HG02798 (cell line): ENCODE results near the gene CRHR2.
"Not testable (repeated sequence)": the region's sequence is repeated elsewhere in the genome, so short reads cannot be mapped to it uniquely, and the experiment has no call there.

Experiments used
- ATAC-seq: cut with Tn5 transposase; IDR thresholded peaks from one replicate; pipeline ENCODE4 v1.9.1; 2021; ENCODE audit warnings: mild to moderate bottlenecking; ENCODE audit not compliant: unreplicated experiment, poor library complexity

CRHR2 gene

DNA sequence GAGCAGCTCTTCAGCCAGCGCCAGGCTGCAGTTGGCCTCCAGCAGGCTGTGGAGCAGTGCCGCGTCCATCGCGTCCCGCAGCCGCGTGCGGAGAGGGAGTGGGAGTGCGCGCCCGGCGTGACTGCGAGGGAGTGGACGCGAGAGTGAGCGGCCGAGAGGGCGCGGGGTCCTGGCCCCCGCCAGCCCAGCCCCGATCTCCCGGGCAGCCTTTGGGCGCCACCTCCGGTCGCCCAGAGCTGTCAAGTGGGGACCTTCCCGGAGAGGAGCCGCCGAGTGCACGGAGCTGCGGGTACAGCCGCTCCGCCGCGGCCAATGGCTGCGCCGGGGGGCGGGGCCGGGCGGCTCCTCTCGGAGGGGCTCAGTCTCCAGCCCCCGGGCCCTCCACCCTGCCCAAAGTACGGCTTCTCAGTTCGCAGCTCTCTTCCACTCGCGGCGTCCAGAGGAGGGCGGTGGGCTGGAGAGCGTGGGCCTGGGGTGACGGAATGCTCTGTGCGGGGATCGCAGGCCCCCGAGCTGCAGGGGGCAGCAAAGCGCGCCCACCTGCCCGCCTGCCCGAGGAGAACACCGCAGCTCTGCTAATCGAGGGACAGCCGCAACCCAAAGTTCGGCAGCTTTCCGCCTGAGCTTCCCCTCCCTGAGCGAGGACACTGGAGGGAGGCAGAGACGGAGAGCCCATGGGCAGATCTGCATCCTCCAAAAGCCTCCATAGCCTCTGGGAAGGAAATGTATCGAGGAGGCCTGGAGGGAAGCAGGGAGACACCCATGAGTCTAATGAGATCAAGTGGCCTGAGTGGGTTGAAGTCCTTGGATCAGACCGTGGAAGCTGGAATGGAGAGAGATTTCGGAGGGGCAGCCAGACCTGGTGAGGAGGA, at the start of gene CRHR2:
Gene CRHR2, minus strand, starts transcription at position 245 of the 872 bp plus-strand sequence. Its CDS starts 176 bp downstream, at position 69.
- ATAC-seq = no peak

DNA sequence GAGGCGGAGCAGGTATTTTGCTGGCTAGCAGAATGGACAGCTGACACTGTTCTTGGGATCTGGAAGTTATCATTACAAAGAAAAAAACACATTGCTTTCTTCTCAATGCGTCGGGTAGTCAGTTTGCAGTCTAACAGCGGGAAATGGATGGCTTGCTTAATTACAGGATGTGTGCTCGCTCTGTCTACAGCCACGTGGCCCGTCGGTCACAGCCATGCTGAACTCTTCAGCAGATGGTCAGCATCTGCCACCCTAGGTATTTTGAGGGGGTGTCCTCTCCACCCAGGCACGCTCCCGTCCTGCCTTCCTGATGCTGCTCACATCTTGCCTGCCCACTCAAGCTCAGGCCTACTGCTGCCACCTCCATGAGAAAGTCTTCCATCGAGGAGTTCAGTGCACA, 49.3 kb upstream of the CRHR2 start:
- ATAC-seq = no peak

DNA sequence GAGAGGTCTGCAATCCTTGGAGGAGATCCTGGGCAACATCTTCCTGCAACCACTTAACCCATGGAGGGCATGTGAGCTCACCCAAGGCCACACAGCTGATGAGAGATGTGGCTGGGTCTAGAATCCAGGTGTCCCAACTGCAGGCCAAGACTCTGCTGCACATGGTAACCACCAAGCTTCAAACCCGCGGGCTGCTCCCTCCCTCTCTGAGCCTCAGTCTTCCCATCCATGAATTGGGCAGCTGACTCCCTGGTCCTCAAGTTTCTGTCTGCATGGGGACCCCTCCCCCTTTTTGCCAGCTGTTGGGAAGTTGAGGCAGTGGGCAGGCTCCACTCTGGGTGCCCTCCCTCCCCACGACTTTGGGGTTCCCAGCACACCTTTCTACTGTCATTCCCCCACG, 48.7 kb upstream of the CRHR2 start:
- ATAC-seq = no peak

DNA sequence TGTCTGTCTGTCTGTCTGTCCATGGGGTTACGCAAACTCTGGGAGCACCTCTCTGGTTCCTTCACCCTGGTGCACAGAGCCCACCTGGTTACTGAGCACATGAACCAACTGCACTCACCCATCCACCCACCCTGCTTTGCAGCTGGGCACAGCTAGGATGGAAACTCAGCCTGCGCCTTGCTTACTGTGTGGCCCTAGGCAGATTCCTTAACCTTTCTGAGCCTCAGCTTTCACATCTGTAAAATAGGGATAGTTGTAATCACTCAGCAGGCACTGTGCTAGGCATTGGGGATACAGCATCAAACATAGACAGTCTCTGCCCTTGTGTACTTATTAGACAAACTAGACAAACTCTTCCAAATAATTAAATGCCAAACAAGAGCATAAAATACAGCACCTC, 47.8 kb upstream of the CRHR2 start:
- ATAC-seq = no peak

DNA sequence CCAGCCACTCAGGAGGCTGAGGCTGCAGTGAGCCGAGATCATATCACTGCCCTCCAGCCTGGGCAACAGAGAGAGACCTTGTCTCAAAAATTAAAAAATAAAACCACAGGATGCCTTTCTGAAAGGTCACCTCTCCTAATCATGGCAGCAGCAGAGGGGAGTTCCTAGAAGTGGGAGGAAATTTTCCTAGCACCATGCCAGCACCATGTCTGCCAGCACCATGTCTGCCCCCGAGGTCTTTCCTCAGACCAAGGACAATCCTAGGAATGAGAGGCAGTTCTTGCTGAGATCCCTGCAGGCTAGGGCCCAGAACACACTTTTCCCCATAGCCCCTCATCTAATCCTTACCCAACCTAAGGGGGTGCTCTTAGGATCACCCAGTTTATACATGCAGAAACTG, 47.4 kb upstream of the CRHR2 start:
- ATAC-seq = no peak

DNA sequence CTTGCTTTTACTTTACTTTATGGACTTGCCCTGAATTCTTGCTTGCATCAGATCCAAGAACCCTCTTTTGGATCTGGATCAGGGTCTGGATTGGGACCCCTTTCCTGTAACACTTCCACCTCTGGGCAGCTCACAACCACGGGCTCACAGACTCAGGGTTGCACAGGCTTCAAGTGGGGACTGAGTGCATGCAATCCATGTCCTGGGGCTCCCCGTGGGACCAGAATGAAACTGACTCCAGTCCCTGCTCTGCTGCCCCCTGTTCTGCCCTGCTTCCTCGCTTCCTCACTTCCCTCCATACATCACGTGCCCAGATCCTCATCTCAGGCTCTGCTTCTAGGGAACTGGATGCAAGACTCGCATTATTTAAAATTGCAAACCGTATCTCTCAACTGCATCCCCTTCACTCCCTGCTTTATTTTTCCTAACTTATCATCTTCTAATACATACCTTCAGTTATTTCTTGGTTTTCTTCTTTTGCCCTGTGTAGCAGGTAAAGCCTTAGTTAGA, 46.4 kb upstream of the CRHR2 start:
- no peak for ATAC-seq

DNA sequence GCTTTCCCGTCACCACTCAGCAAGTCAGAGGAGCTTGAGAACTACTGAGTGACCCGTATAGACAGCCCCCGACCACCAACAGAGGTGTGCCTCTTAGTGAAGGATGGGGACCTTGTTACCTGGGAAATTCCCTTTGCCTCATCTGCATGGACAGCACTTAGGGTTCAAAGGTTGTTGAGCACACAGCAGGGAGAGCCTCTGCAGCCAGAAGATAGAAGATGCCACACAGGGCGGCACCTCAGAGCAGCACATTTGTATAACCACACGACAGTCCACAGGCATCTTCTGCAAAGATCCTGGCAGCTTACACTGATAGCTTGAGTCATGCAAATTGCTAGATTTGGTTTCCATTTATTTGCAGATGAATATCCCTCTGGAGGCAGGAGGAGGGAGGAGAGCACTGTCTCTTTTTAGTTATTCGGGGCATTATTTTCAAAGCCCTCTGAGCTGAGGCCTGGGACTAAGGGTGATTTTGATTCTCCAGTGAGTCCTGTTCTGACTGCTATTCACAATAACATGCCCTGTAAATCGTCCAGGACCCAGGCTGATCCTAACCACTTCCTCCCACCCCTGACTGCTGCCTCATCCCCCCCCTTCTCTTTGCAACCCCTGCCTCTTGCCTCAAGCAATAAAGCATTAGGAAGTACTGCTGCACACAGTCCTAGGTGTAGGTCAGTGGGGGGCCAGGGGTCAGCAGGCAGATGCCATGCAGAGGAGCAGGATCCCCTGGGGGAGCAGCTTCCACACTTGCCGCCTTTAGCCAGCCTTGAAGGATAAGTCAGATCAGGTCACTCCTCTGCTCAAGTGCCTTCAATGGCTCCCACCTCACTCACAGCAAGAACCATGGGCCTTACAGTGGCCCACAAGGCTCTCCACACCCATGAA, 45.0 kb upstream of the CRHR2 start:
- ATAC-seq = no peak

DNA sequence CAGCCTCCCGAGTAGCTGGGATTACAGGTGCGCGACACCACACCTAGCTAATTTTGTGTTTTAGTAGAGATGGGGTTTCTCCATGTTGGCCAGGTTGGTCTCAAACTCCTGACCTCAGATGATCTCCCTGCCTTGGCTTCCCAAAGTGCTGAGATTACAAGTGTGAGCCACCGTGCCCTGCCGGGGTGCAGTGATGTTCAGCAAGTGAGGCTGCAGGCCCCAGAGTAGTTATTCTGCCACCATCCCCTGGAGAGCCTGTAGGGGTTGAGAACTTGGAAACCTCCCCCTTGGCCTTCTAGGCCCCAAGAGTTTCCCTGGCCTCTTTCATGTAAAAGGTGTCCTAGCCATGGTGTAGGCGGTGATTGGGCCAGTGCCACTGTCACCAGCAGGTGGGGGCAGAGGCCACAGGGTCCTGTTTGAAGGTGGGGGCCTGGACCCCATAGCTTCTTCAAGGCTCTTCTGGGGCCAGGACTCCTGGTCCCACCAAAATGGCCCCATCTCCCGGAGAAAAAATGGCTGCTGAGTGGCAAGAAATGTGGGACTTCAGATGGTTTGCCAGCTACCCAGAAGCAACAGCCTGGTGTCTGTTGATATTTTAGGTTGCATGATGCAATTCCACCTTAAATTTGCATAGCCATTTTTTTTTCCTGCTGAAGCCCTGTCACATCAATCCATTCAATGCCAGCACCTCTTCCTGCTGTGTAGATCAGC, 44.2 kb upstream of the CRHR2 start:
- ATAC-seq = no peak

DNA sequence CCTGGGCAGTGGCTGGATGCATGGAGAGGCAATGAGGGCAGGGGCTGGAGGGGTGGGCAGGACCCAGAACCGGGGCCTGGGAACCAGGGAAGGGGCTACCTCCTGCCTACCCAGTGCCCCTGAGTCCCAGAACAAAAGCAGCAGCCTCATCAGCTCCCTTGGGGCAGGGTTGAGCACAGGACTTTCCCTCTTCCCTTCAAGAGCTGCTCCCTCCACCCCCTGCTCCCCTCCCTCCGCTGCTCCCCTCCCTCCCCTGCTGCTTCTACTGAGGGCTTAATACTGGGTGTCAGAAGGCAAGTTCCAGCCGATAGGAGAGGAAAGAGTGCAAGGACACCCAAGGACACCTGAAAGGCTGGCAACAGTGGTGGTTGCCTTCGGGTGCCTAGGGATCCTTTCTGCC, 41.5 kb upstream of the CRHR2 start:
- ATAC-seq = no peak

DNA sequence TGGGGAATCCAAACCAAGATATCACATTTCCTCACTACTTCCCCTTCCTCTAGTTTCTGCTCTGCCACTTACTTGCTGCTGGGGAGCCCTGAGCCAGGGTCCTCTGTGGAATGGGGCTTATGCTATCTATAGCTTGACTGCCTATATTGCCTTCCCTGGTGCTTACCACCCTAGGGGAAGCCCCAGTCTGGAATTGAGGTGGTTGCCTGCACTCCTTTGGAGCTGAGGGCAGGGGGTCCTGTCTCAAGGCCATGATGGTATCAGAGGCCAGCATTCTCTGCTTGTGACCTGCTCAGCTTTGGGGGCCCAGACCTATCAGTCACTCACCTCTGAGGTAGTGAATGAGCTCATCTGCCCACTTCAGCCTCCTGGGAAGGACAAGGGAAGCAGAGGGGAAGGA, 40.4 kb upstream of the CRHR2 start:
- ATAC-seq = no peak

DNA sequence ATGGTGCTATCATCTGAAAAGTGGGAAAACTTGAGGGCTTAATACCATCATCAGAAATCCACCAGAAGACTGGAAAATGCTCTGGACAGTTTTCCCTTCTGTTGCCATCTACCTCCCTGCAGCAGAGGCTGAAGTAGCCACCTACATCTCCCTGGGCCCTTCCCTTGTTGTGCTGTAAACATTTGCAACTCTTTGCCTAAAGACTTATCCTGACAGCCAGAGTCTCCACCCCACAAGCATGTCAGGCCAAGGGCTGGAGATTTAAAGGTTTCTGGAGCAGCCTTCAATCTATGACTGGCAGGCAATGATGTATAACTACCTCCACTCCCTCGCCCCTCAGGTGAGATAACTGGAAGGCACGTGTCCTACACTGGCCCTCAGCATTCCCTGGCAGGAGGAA, 39.9 kb upstream of the CRHR2 start:
- no peak for ATAC-seq

DNA sequence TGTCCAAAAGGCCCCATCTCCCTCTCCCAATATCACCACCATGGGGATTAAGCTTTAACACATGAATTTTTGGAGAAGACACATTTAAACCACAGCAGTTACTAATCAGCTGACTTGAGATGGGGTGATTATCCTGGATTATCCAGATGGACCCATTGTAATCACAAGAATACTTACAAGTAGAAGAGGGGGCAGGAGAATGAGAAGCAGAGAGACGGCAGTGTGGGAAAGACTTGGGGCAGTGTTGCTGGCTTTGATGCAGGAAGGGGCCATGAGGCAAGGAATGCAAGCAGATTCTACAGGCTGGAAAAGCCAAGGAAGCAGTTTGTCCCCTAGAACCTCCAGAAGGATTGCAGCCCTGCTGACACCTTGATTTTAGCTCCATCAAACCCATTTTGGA, 39.0 kb upstream of the CRHR2 start:
- ATAC-seq = no peak

DNA sequence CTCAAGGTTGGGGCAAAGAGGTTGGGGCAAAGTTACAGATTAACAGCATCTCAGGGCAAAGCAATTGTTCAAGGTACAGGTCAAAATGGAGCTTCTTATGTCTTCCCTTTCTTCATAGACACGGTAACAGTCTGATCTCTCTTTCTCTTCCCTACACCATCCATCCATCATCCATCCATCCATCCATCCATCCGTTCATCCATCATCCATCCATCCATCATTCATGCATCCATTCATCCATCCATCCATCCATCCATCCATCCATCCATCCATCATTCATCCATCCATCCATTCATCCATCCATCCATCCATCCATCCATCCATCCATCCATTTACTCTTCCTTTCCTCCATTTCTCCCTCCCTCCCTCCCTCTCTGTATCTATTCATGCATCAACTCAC, 37.2 kb upstream of the CRHR2 start:
- ATAC-seq = not testable (repeated sequence)

DNA sequence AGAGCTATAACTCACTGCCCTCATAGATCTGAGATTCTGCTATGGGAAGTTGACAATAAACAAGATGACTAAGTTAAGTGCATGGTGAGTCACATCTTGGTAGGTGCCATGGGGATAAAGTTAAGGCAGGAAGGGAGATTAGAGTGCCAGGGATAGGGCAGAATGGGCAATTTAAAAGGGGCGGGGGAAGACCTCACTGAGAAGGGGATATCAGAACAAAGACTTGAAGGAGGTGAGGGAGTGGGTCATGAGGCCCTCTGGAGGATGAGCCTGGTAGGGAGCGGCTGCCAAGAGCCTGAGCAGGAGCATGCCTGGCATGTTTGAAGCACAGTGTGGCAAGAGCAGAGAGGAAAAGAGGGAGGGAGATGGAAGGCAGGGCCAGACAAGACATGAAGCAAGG, 34.9 kb upstream of the CRHR2 start:
- ATAC-seq = no peak

DNA sequence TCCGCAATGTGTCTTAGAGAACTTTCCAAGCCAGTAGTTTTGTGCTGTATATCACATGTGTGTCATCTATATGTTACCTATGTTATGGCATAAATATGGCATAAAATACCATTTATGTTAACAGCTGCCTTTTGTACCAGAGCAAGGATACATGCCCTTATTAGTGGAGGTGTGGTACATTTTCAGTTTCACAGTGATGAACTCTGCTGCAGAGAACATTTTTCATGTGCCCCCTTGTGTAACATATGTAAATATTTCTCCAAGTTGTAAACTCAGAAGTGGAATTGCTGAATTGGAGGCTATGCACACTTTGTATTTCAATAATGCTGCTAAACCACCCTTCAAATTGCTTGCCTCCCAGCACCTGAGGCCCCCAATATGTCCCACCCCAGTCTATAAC, 31.9 kb upstream of the CRHR2 start:
- no peak for ATAC-seq

DNA sequence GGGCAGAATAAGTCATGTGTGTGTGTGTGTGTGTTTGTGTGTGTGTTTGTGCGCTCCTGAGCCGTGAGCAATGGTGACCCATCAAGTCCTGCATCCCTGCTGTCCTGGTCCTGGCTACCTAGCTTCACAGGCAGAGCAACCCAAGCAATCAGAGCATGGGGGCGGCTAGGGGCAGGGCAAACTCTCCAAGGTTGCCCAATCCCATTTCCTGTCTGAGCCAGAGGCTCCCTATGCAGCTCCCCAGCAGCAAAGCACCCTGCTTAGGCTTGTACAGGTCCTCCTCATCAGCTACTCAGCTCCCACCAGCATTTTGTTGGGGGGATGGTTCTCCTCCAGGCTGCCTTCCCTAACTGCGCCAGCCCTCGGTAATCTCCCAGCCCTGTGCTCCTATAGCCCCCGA, 31.1 kb upstream of the CRHR2 start:
- ATAC-seq = no peak

DNA sequence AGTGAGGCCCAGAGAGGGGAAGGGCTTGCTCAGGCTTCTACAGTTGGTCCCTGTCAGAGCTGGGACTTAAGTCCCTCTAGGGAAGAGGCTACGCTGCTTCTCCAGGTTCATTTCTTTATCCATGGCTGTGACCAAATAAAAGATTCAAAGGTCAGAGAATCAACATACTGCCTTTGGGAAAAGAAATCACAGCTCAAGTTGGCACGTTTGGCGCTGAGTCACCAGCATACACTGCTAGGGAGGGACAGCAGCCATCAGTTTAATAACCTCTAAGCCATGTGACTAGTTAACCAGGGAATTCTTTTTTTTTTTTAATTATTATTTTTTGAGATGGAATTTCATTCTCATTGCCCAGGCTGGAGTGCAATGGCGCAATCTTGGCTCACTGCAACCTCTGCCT, 28.4 kb upstream of the CRHR2 start:
- ATAC-seq = no peak

DNA sequence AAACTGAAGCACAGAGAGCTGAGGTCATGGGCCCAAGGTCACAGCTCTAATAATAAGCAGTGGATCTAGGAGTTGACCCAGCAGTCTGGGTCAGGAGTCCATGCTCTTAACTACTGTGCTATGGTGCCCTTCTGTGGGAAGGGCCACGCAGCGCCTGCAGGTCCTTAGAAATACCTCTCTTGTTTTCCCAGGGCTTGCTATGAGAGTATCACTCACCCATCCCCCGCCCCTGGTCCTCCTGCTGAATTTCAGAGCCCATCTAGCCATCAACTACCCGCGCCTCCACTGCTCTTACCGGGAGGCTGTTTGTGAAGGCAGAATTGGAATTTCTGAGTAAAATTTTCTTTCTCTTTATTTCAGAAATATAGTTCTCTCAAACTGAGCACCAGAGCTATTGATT, 27.3 kb upstream of the CRHR2 start:
- no peak for ATAC-seq

DNA sequence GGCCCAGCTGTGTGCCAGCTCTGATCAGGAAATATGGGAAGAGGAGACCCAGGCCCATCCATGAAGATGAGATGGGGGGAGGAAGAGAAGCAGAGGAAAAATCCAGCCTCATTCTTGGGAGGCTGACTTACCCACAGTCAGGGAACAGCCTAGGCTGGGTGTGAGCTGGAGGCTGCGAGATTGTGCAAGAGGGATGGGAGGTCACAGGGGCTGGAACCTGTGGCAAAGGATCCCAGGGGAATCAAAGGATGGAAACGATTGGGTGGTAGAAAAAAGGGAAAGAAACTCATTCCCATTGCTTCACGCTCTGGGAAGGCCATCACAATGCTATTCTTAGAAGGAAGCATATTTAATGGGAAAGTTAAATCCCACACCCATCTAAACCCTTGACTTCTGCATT, 26.7 kb upstream of the CRHR2 start:
- ATAC-seq = no peak

DNA sequence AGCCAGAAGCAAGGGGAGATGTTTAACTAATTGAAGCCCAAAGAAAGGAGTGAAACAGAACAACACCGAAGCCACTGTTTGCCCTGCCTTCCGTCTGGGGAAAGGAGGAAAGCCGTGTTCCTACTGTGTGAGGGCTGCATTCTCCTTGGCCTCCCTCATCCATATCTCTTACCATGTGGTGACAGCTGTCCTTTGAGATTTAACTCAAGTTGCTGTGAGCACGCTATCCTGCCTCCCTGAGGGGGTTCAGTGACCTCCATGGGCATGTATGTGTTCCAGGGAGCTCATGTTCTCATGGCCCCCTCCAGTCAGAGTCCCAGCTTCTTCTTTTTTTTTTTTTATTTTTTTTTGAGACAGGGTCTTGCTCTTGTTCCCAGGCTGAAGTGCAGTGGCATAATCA, 26.2 kb upstream of the CRHR2 start:
- no peak for ATAC-seq
